Peyer's patch (tissue), 4 donors: Measurements from ENCODE around the gene GMPPA.

Experiments used
- CTCF ChIP-seq, 6 experiments: fragments of 450-650 bp in 4 of 6; fragments of 200-600 bp in 2 of 6; sonication (generic) in 1 of 6; IDR thresholded peaks; one replicate each; pipeline ENCODE4 v1.5.1; 2017 to 2019; ENCODE audit warnings: antibody characterized with exemption in 6 of 6, mild to moderate bottlenecking in 3 of 6, moderate library complexity in 1 of 6
- POLR2A ChIP-seq, 2 donors: fragments of 450-650 bp; IDR thresholded peaks; one replicate each; pipeline ENCODE4 v1.5.1; 2017; ENCODE audit warnings: antibody characterized with exemption in 2 of 2, mild to moderate bottlenecking in 2 of 2, moderate library complexity in 2 of 2

GRCh38 chr2:219485201-219485580 lies 13.5 kb upstream of the GMPPA start:
- TF ChIP-seq CTCF (IDR thresholded peaks at IDR 0.05) (no peak), POLR2A (IDR thresholded peaks at IDR 0.05) (no peak)
